Measurements from ENCODE around the gene SCGB1C1.

GRCh38 chr11:203056-203944 lies 10.4 kb downstream of the SCGB1C1 start:
- no peak for TF ChIP-seq CTCF (IDR thresholded peaks at IDR 0.05)
- TF ChIP-seq POLR2A (IDR thresholded peaks at IDR 0.05): no peak
